Endothelial cell of umbilical vein (primary cell): ENCODE results near the gene TNIK. TPM values are rescaled to one million over a fixed set of nuclear protein-coding genes. Genes with fewer than 3 reads are reported as not detected.

Experiments used
- BruUV-seq: library from RNA; stranded (reverse); fragments of 400-500 nt; replicated peaks from 2 replicates; lab custom pipeline; 2021; lab: Mats Ljungman, UMichigan
- CTCF ChIA-PET: fragments of 300-600, 350-600 bp; sonication (Branson Sonifier 250); formaldehyde crosslinking; loops from one replicate; lab custom pipeline; 2021; ENCODE audit warnings: antibody characterized with exemption, inconsistent platforms; lab: Charles Lee
- POLR2A ChIA-PET: fragments of 300-600, 350-600 bp; sonication (Branson Sonifier 250); formaldehyde crosslinking; loops from one replicate; lab custom pipeline; 2021; ENCODE audit warnings: antibody characterized with exemption, inconsistent platforms; lab: Charles Lee
- DNase-seq: peaks from one replicate; pipeline ENCODE4 v3.0.0-alpha.2; 2011; ENCODE audit warnings: low read depth, low spot score
- FAIRE-seq: peaks from 2 replicates; lab custom pipeline; 2011; peaks lifted over from hg19 to GRCh38; lab: Jason Lieb, UNC
- H2AFZ ChIP-seq: 2 replicates; pipeline ENCODE4 v1.6.0; 2012; ENCODE audit warnings: low read depth, low read length, control low read depth, inconsistent platforms
- H3K27ac ChIP-seq: 2 replicates; pipeline ENCODE4 v1.5.1; 2011; ENCODE audit warnings: low read depth, mild to moderate bottlenecking, control low read depth, low read length, moderate library complexity; ENCODE audit not compliant: insufficient read depth
- H3K27me3 ChIP-seq, 2 experiments: 2 replicates each; pipeline versions ENCODE4 v1.6.0 to v1.6.1; 2011; ENCODE audit warnings: low read length in 2 of 2, mixed read lengths in 1 of 2; ENCODE audit not compliant: control insufficient read depth in 2 of 2, insufficient read depth in 2 of 2
- H3K36me3 ChIP-seq, 2 experiments: 2 replicates in 1 of 2; 3 replicates in 1 of 2; pipeline ENCODE4 v1.5.1; 2011; ENCODE audit warnings: low read length in 2 of 2, mild to moderate bottlenecking in 1 of 2, moderate library complexity in 1 of 2; ENCODE audit not compliant: control insufficient read depth in 2 of 2, insufficient read depth in 2 of 2; ENCODE audit errors: extremely low read depth in 1 of 2
- H3K4me1 ChIP-seq: 3 replicates; pipeline ENCODE4 v1.5.1; 2011; ENCODE audit warnings: mild to moderate bottlenecking, low read length; ENCODE audit not compliant: control insufficient read depth, insufficient read depth; ENCODE audit errors: extremely low read depth
- H3K4me2 ChIP-seq: 2 replicates; pipeline ENCODE4 v1.6.1; 2011; ENCODE audit warnings: low read length, control low read depth, mixed read lengths; ENCODE audit not compliant: insufficient read depth
- H3K4me3 ChIP-seq, 3 experiments: fragments of 200-600 bp in 1 of 3; sonication (generic), shearing (Covaris generic) in 1 of 3; replicated peaks in 1 of 3; 2 replicates each; pipeline ENCODE4 v1.5.1; 2011 to 2016; ENCODE audit warnings: control low read depth in 3 of 3, low read length in 3 of 3, mild to moderate bottlenecking in 2 of 3, inconsistent platforms in 1 of 3, low read depth in 1 of 3, moderate library complexity in 1 of 3; ENCODE audit not compliant: insufficient read depth in 1 of 3
- H3K79me2 ChIP-seq: 2 replicates; pipeline ENCODE4 v1.6.0; 2012; ENCODE audit warnings: low read length, inconsistent platforms; ENCODE audit not compliant: control insufficient read depth, insufficient read depth
- H3K9ac ChIP-seq: replicated peaks from 2 replicates; pipeline ENCODE3; 2011; ENCODE audit warnings: low read length, control low read depth; ENCODE audit not compliant: insufficient read depth; ENCODE audit errors: extremely low read depth
- H3K9me1 ChIP-seq: replicated peaks from 3 replicates; pipeline ENCODE4 v1.6.0; 2011; ENCODE audit warnings: mild to moderate bottlenecking, low read length; ENCODE audit not compliant: control insufficient read depth, insufficient read depth; ENCODE audit errors: extremely low read depth
- H3K9me3 ChIP-seq: replicated peaks from 2 replicates; pipeline ENCODE4 v1.5.1; 2012; ENCODE audit warnings: low read length, inconsistent platforms; ENCODE audit not compliant: control insufficient read depth, insufficient read depth
- H4K20me1 ChIP-seq: replicated peaks from 2 replicates; pipeline ENCODE3; 2011; ENCODE audit warnings: mild to moderate bottlenecking, low read length; ENCODE audit not compliant: control insufficient read depth, insufficient read depth; ENCODE audit errors: extremely low read depth
- CTCF ChIP-seq, 2 donors: IDR thresholded peaks; 1 replicate in 1 of 2; 2 replicates in 1 of 2; pipeline ENCODE4 v1.5.1; 2011; ENCODE audit warnings: low read length in 2 of 2, mild to moderate bottlenecking in 2 of 2, moderate library complexity in 2 of 2, control low read depth in 1 of 2, inconsistent platforms in 1 of 2, low read depth in 1 of 2; ENCODE audit not compliant: insufficient read depth in 1 of 2; ENCODE audit errors: extremely low read depth in 1 of 2
- EZH2 ChIP-seq: IDR thresholded peaks from 2 replicates; pipeline ENCODE4 v1.6.1; 2012; ENCODE audit warnings: borderline replicate concordance, low read depth, mild to moderate bottlenecking, moderate library complexity, low read length, inconsistent platforms; ENCODE audit not compliant: severe bottlenecking
- FOS ChIP-seq: IDR thresholded peaks from 2 replicates; pipeline ENCODE4 v1.6.1; 2011; ENCODE audit warnings: mild to moderate bottlenecking, low read length, moderate library complexity, borderline replicate concordance; ENCODE audit not compliant: insufficient read depth
- GATA2 ChIP-seq: IDR thresholded peaks from 2 replicates; pipeline ENCODE4 v1.7.0; 2011; ENCODE audit warnings: low read depth, mild to moderate bottlenecking, moderate library complexity, mixed read lengths, low read length; ENCODE audit not compliant: insufficient read length, insufficient read depth
- JUN ChIP-seq: IDR thresholded peaks from 2 replicates; pipeline ENCODE4 v1.6.1; 2011; ENCODE audit warnings: borderline replicate concordance, low read depth; ENCODE audit not compliant: insufficient read length, insufficient read depth
- MAX ChIP-seq: IDR thresholded peaks from 2 replicates; pipeline ENCODE4 v1.6.1; 2011; ENCODE audit not compliant: insufficient read depth, insufficient read length
- MYC ChIP-seq: IDR thresholded peaks from one replicate; pipeline ENCODE4 v1.6.1; 2011; ENCODE audit warnings: mild to moderate bottlenecking, low read depth, low read length
- POLR2A ChIP-seq: IDR thresholded peaks from 2 replicates; pipeline ENCODE4 v1.6.1; 2012; ENCODE audit warnings: low read depth, mild to moderate bottlenecking, control low read depth, low read length
- POLR2AphosphoS5 ChIP-seq: IDR thresholded peaks from 2 replicates; pipeline ENCODE4 v1.6.1; 2012; ENCODE audit warnings: low read depth, mild to moderate bottlenecking, control low read depth, low read length, moderate library complexity; ENCODE audit not compliant: insufficient read depth
- dilution Hi-C: fragments of 300-500 bp; cut with MboI; formaldehyde crosslinking; loops from one replicate; pipeline ENCODE4 v1.15.0; 2019; ENCODE audit warnings: low sequenced_read_pairs; ENCODE audit not compliant: extremely low pct_ligation_motif_present
- intact Hi-C: fragments of 100-400 bp; cut with micrococcal nuclease; formaldehyde crosslinking; loops from one replicate; pipeline ENCODE4 v1.10.0; 2022
- polyA plus RNA-seq, 4 experiments: library from polyadenylated mRNA; depleted of rRNA in 3 of 4; stranded (reverse) in 3 of 4; unstranded in 1 of 4; fragments of >200 nt; gene quantifications; 2 replicates each; pipeline versions ENCODE4 v1.2.1 to v1.2.3, GENCODE V29; 2011 to 2012; ENCODE audit warnings: missing spikeins in 1 of 4
- total RNA-seq: library from RNA; stranded (reverse); gene quantifications from 2 replicates; pipeline ENCODE4 v1.2.3, GENCODE V29; 2021

Gene TNIK
- total and polyA plus RNA-seq, 2 donors (not counting 3 experiments of a cell fraction or from before 2014, with no cell fraction given) = 10.9 to 39.7 TPM

- FAIRE-seq = no peak
- Histone ChIP-seq H3K4me1 (peaks cover 5% of the 10 kb centered on the region), H3K4me2 (no peak overlapping the region), H3K79me2 (no peaks in the 10 kb centered on the region), H4K20me1 (no peaks in the 10 kb centered on the region), H3K9me3 (no peaks in the 10 kb centered on the region), H3K36me3 (no peaks in the 10 kb centered on the region), H3K9ac (no peak overlapping the region), H2AFZ (no peak overlapping the region), H3K27ac (no peak overlapping the region), H3K27me3 (no peaks in the 10 kb centered on the region), H3K4me3 (no peak overlapping the region), H3K9me1 (no peaks in the 10 kb centered on the region)
- dilution Hi-C loops = no loop called here
- DNase-seq = no peak
- intact Hi-C loops = no loop called here
- POLR2A ChIA-PET = no interaction called here
- CTCF ChIA-PET = interaction anchor here (1.4 kb wide), 1 partner anchor 8 kb away, joined by 3 read pairs; no protein-coding TSS in a partner anchor
- BruUV-seq = no TSS peak
- TF ChIP-seq MAX = no peak
- no peak for TF ChIP-seq MYC
- TF ChIP-seq GATA2 = no peak
- TF ChIP-seq POLR2AphosphoS5 = no peak
- TF ChIP-seq POLR2A = no peak
- no peak for TF ChIP-seq EZH2
- no peak for TF ChIP-seq JUN
- no peak for TF ChIP-seq CTCF (IDR thresholded peaks at IDR 0.05; ENCODE audit: extremely low read depth in 1 of 2, insufficient read depth in 1 of 2, low read depth in 1 of 2, low read length in 2 of 2)
- no peak for TF ChIP-seq FOS
These were observed 182.5 kb downstream of the TNIK start for GRCh38 chr3:171277456-171278298.
